K562 (cell line): ENCODE data around the gene UFC1. TPM values are rescaled to one million over a fixed set of nuclear protein-coding genes. Genes with fewer than 3 reads are reported as not detected.

ENCODE experiments used
- ATAC-seq: fragments of 200-7000 bp; cut with Tn5 transposase; 3 replicates; pipeline ENCODE4 v1.9.1; 2020; ENCODE audit warnings: moderate library complexity
- BruUV-seq: library from RNA; stranded (reverse); fragments of 400-500 nt; replicated peaks from 2 replicates; lab custom pipeline; 2021; lab: Mats Ljungman, UMichigan
- CTCF ChIA-PET: fragments of 300-600 bp; formaldehyde crosslinking; extraction: SDS; loops from one replicate; lab custom pipeline; 2021; ENCODE audit warnings: low intra/inter-chr PET ratio; lab: Yijun Ruan, JAX
- POLR2A ChIA-PET: fragments of 300-600, 350-650 bp; sonication (Branson Sonifier 250); formaldehyde crosslinking; extraction: SDS; loops from one replicate; lab custom pipeline; 2021; ENCODE audit warnings: antibody characterized with exemption, inconsistent platforms; lab: Yijun Ruan, JAX
- DNase-seq, 4 experiments: peaks; one replicate each; pipeline versions ENCODE4 v3.0.0 to v3.0.0-alpha.2; 2011 to 2018; ENCODE audit warnings: low spot score in 3 of 4, mixed read lengths in 3 of 4; ENCODE audit errors: extremely low read depth in 1 of 4
- FAIRE-seq: peaks from 2 replicates; lab custom pipeline; 2011; peaks lifted over from hg19 to GRCh38; lab: Jason Lieb, UNC
- H2AFZ ChIP-seq: 2 replicates; pipeline ENCODE4 v1.6.0; 2011; ENCODE audit warnings: low read depth, low read length, control low read depth, inconsistent platforms
- H3K27ac ChIP-seq: fragments of 200-600 bp; 3 replicates; pipeline ENCODE4 v1.8.0; 2011; ENCODE audit warnings: low read depth, mild to moderate bottlenecking, control low read depth, inconsistent platforms, low read length, moderate library complexity, mixed read lengths; ENCODE audit errors: extremely low read depth
- H3K27me3 ChIP-seq, 2 experiments: fragments of 300-600 bp in 1 of 2; 2 replicates in 1 of 2; 3 replicates in 1 of 2; pipeline versions ENCODE4 v1.6.0 to v1.8.0; 2011; ENCODE audit warnings: inconsistent platforms in 2 of 2, low read length in 2 of 2, mild to moderate bottlenecking in 1 of 2, mixed read lengths in 1 of 2, moderate library complexity in 1 of 2; ENCODE audit not compliant: control insufficient read depth in 2 of 2, insufficient read depth in 2 of 2
- H3K36me3 ChIP-seq: fragments of 300-600 bp; 3 replicates; pipeline ENCODE4 v1.8.0; 2011; ENCODE audit warnings: mild to moderate bottlenecking, low read length, inconsistent platforms; ENCODE audit not compliant: control insufficient read depth, insufficient read depth
- H3K4me1 ChIP-seq, 2 experiments: fragments of 200-600 bp in 1 of 2; replicated peaks in 1 of 2; 2 replicates in 1 of 2; 3 replicates in 1 of 2; pipeline versions ENCODE4 v1.5.1 to v1.8.0; 2011; ENCODE audit warnings: inconsistent platforms in 2 of 2, low read length in 2 of 2, mild to moderate bottlenecking in 1 of 2, mixed read lengths in 1 of 2, moderate library complexity in 1 of 2; ENCODE audit not compliant: control insufficient read depth in 2 of 2, insufficient read depth in 2 of 2
- H3K4me2 ChIP-seq: 2 replicates; pipeline ENCODE4 v1.6.1; 2011; ENCODE audit warnings: low read length, control low read depth, inconsistent platforms, mixed read lengths; ENCODE audit not compliant: insufficient read depth
- H3K4me3 ChIP-seq: fragments of 200-600 bp; sonication (generic), shearing (Covaris generic); 2 replicates; pipeline ENCODE4 v1.5.1; 2016; ENCODE audit warnings: control low read depth, inconsistent platforms
- H3K79me2 ChIP-seq: fragments of 200-600 bp; 3 replicates; pipeline ENCODE4 v1.8.0; 2011; ENCODE audit warnings: low read length, inconsistent platforms; ENCODE audit not compliant: control insufficient read depth, insufficient read depth
- H3K9ac ChIP-seq, 2 experiments: 2 replicates each; pipeline versions ENCODE4 v1.6.0 to v1.6.1; 2011; ENCODE audit warnings: low read depth in 2 of 2, low read length in 2 of 2, control low read depth in 1 of 2, inconsistent platforms in 1 of 2, mild to moderate bottlenecking in 1 of 2, mixed read lengths in 1 of 2; ENCODE audit not compliant: insufficient read depth in 1 of 2
- H3K9me1 ChIP-seq: one replicate; pipeline ENCODE4 v1.6.0; 2011; ENCODE audit warnings: inconsistent platforms, mild to moderate bottlenecking, low read length, moderate library complexity; ENCODE audit not compliant: control insufficient read depth, insufficient read depth
- H3K9me3 ChIP-seq: replicated peaks from 2 replicates; pipeline ENCODE4 v1.5.1; 2011; ENCODE audit warnings: low read depth, low read length, inconsistent platforms; ENCODE audit not compliant: control insufficient read depth, insufficient read depth
- H4K20me1 ChIP-seq: replicated peaks from 2 replicates; pipeline ENCODE4 v1.6.1; 2011; ENCODE audit warnings: low read length, inconsistent platforms, mixed read lengths; ENCODE audit not compliant: control insufficient read depth, insufficient read depth
- ARID2 ChIP-seq: fragments of 450-650 bp; IDR thresholded peaks from 2 replicates; pipeline ENCODE4 v1.6.1; 2017; ENCODE audit warnings: antibody characterized with exemption, mild to moderate bottlenecking
- BACH1 ChIP-seq: fragments of 200-800 bp; sonication (Bioruptor generic); IDR thresholded peaks from 2 replicates; pipeline ENCODE4 v1.6.1; 2016; ENCODE audit warnings: missing genetic modification characterization, missing compliant biosample characterization
- FOXA1 ChIP-seq: fragments of 450-650 bp; IDR thresholded peaks from 2 replicates; pipeline ENCODE4 v1.6.1; 2016; ENCODE audit warnings: mild to moderate bottlenecking, borderline replicate concordance
- HNRNPH1 ChIP-seq: fragments of 200-400 bp; formaldehyde crosslinking; optimal IDR thresholded peaks from 2 replicates; pipeline ENCODE3; 2017; ENCODE audit warnings: low read depth, mild to moderate bottlenecking, low read length, moderate library complexity
- MAZ ChIP-seq, 2 experiments: fragments of 450-650 bp in 1 of 2; sonication (generic) in 1 of 2; formaldehyde crosslinking; IDR thresholded peaks in 1 of 2; conservative IDR thresholded peaks in 1 of 2; 2 replicates each; pipeline versions ENCODE4 v1.4.0 to v1.5.0; 2020; ENCODE audit warnings: mild to moderate bottlenecking in 1 of 2, missing genetic modification reagents in 1 of 2
- SMARCB1 ChIP-seq: IDR thresholded peaks from 2 replicates; pipeline ENCODE4 v1.6.1; 2011; ENCODE audit warnings: improper control_type of control experiment, low read depth; ENCODE audit not compliant: insufficient read length
- SRF ChIP-seq, 2 experiments: fragments of 250-450, 450-650 bp in 1 of 2; sonication (Bioruptor Pico) in 1 of 2; sonication (generic) in 1 of 2; formaldehyde crosslinking; IDR thresholded peaks; 2 replicates each; pipeline versions ENCODE4 v1.5.0 to v1.5.1; 2020 to 2022; ENCODE audit warnings: mild to moderate bottlenecking in 1 of 2, missing genetic modification reagents in 1 of 2
- ZBTB7A ChIP-seq: IDR thresholded peaks from 2 replicates; pipeline ENCODE4 v1.6.1; 2011; ENCODE audit warnings: low read depth, mild to moderate bottlenecking, low read length, moderate library complexity, borderline replicate concordance; ENCODE audit not compliant: control insufficient read depth
- ZNF165 ChIP-seq: fragments of 250-450 bp; sonication (Bioruptor Pico); IDR thresholded peaks from 2 replicates; pipeline ENCODE4 v1.4.0; 2020; ENCODE audit warnings: borderline replicate concordance
- WGBS: fragments of 100-300 bp; shearing (Covaris generic); methylation state at CpG from one replicate; pipeline ENCODE4 v1.1.6; 2016; ENCODE audit warnings: low coverage, mixed read lengths; ENCODE audit not compliant: insufficient coverage; ENCODE audit errors: missing lambda C conversion rate; 5-methylcytosine and 5-hydroxymethylcytosine counted together
- in situ Hi-C: fragments of 300-500 bp; cut with MboI; formaldehyde crosslinking; loops from 4 replicates; pipeline ENCODE4 v1.15.0; 2018; ENCODE audit warnings: inconsistent platforms, mixed read lengths
- intact Hi-C: fragments of 100-400 bp; cut with micrococcal nuclease; formaldehyde crosslinking; loops from 2 replicates; pipeline ENCODE4 v1.14.2; 2022
- polyA plus RNA-seq, 8 experiments: library from polyadenylated mRNA; depleted of rRNA in 4 of 8; stranded (reverse) in 5 of 8; unstranded in 3 of 8; fragments of >200 nt; fragmentation: Nextera tagmentation in 2 of 8; fragmentation: Illumina TruSeq in 1 of 8; extraction: Ambion mirVana in 2 of 8; extraction: Trizol in 1 of 8; gene quantifications; 2 replicates each; pipeline versions ENCODE4 v1.2.1 to v1.2.3, GENCODE V29; 2011 to 2014; ENCODE audit warnings: inconsistent platforms in 1 of 8, missing spikeins in 1 of 8
- total RNA-seq, 7 experiments: library from RNA; depleted of rRNA in 6 of 7; stranded (reverse); fragments of >200 nt in 6 of 7; fragmentation: Illumina TruSeq in 2 of 7; extraction: Trizol in 2 of 7; gene quantifications; 2 replicates each; pipeline versions ENCODE4 v1.2.1 to v1.2.3, GENCODE V29; 2011 to 2021; ENCODE audit warnings: low replicate concordance in 1 of 7
- TF ChIP-seq, protein P1 (sequence below): fragments of 450-650 bp; IDR thresholded peaks from 2 replicates; pipeline ENCODE4 v1.6.1; 2017; ENCODE audit warnings: antibody characterized with exemption, mild to moderate bottlenecking

Gene UFC1
- total and polyA plus RNA-seq, 9 of the 15 experiments (the other 6 are each of a cell fraction or from before 2014, with no cell fraction given) = 92.8 to 220 (median 161) TPM

- no peaks in the 10 kb centered on the region for H4K20me1 ChIP-seq
- ChIA-PET POLR2A (interaction anchor here (0.6 to 1.5 kb wide), 4 partner anchors 9 to 61 kb away, joined by 3 to 4 read pairs (median 3); partner anchors contain the start of gene DEDD), CTCF (interaction anchor here (0.5 to 2.4 kb wide), 2 partner anchors 174 to 1093 kb away, joined by 3 to 9 read pairs; partner anchors contain the start of gene CFAP126)
- H3K27ac ChIP-seq = no peak overlapping the region
- DNase-seq (no peak), FAIRE-seq (no peak)
- H2AFZ ChIP-seq = peak overlapping the region; percentile 94
- no peak overlapping the region for H3K4me3 ChIP-seq
- no peak overlapping the region for H3K4me2 ChIP-seq
- peak overlapping the region in 1 of 2 experiments; percentile 73; a peak in 1 of 4 replicates for H3K9ac ChIP-seq
- H3K9me1 ChIP-seq = no peaks in the 10 kb centered on the region
- no peaks in the 10 kb centered on the region for H3K27me3 ChIP-seq
- in situ Hi-C loops = no loop called here
- WGBS = 89% methylated on average over 19 of the region's 21 CpGs
- intact Hi-C loops = loop anchor here (2.0 kb wide), 2 partner anchors 31 to 181 kb away; no protein-coding TSS in a partner anchor
- TF ChIP-seq ZNF165 (CRISPR knock-in tag) (no peak), HNRNPH1 (no peak), ARID2 (no peak)
- TF ChIP-seq, all 486 proteins: peak for 0
- no TSS peak for BruUV-seq
- Histone ChIP-seq H3K4me1 (peaks cover 28 to 42% of the 10 kb centered on the region in 2 experiments), H3K9me3 (no peaks in the 10 kb centered on the region), H3K36me3 (no peaks in the 10 kb centered on the region), H3K79me2 (no peaks in the 10 kb centered on the region)
- ATAC-seq = no peak
Measured at GRCh38 chr1:161193561-161194235, 39.9 kb downstream of the UFC1 start.

DNA sequence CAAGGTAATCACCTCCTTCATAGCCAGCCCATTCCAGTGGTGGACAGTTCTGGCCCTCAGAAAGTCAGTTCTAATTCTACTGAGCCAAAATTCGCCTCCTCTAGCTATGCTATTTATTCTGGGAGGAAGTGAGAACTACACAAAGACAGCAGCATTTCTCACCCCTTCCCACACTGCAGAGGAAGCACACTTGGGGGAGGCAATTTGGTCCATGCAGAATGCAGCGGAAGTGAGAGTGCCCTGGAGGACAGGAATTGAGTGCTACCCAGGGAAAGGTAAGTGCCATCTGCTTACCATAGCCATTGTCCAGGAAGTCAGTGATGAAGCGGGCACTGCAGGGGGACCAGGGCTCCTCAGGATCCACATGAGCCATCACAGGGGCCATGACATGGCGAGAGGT lies 41.4 kb downstream of the UFC1 start:
- H3K9ac ChIP-seq = no peak overlapping the region
- in situ Hi-C loops = no loop called here
- 66% methylated on average over 4 of the region's 4 CpGs for WGBS
- no peaks in the 10 kb centered on the region for H3K36me3 ChIP-seq
- no peak for FAIRE-seq
- H3K4me2 ChIP-seq = no peak overlapping the region
- H3K4me3 ChIP-seq = no peak overlapping the region
- ChIA-PET CTCF (no interaction called here), POLR2A (interaction anchor here (1.5 kb wide), 1 partner anchor 13 kb away, joined by 4 read pairs; no protein-coding TSS in a partner anchor)
- no TSS peak for BruUV-seq
- no peaks in the 10 kb centered on the region for H3K9me1 ChIP-seq
- H3K4me1 ChIP-seq = peaks cover 43 to 55% of the 10 kb centered on the region in 2 experiments
- H3K79me2 ChIP-seq = no peaks in the 10 kb centered on the region
- ATAC-seq = no peak
- intact Hi-C loops = no loop called here
- H3K9me3 ChIP-seq = no peaks in the 10 kb centered on the region
- H4K20me1 ChIP-seq = no peaks in the 10 kb centered on the region
- H2AFZ ChIP-seq = no peak overlapping the region
- no peak overlapping the region for H3K27ac ChIP-seq
- no peaks in the 10 kb centered on the region for H3K27me3 ChIP-seq
- DNase-seq = no peak
- TF ChIP-seq SRF (CRISPR knock-in tag; IDR thresholded peaks at IDR 0.05) (no peak), BACH1 (tag) (no peak), ZNF165 (CRISPR knock-in tag) (no peak), MAZ (CRISPR knock-in tag; conservative IDR thresholded peaks at IDR 0.05 in 1 of 2, IDR thresholded peaks at IDR 0.05 in 1 of 2) (no peak), ZBTB7A (no peak), SMARCB1 (no peak), FOXA1 (no peak)
- TF ChIP-seq, protein P1, sequence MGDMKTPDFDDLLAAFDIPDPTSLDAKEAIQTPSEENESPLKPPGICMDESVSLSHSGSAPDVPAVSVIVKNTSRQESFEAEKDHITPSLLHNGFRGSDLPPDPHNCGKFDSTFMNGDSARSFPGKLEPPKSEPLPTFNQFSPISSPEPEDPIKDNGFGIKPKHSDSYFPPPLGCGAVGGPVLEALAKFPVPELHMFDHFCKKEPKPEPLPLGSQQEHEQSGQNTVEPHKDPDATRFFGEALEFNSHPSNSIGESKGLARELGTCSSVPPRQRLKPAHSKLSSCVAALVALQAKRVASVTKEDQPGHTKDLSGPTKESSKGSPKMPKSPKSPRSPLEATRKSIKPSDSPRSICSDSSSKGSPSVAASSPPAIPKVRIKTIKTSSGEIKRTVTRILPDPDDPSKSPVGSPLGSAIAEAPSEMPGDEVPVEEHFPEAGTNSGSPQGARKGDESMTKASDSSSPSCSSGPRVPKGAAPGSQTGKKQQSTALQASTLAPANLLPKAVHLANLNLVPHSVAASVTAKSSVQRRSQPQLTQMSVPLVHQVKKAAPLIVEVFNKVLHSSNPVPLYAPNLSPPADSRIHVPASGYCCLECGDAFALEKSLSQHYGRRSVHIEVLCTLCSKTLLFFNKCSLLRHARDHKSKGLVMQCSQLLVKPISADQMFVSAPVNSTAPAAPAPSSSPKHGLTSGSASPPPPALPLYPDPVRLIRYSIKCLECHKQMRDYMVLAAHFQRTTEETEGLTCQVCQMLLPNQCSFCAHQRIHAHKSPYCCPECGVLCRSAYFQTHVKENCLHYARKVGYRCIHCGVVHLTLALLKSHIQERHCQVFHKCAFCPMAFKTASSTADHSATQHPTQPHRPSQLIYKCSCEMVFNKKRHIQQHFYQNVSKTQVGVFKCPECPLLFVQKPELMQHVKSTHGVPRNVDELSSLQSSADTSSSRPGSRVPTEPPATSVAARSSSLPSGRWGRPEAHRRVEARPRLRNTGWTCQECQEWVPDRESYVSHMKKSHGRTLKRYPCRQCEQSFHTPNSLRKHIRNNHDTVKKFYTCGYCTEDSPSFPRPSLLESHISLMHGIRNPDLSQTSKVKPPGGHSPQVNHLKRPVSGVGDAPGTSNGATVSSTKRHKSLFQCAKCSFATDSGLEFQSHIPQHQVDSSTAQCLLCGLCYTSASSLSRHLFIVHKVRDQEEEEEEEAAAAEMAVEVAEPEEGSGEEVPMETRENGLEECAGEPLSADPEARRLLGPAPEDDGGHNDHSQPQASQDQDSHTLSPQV = no peak
